Activated T-cell treated with anti-CD3 and anti-CD28 coated beads for 48 hours (primary cell): ENCODE data around the gene ZNF473.
"Not testable (repeated sequence)": the region's sequence is repeated elsewhere in the genome, so short reads cannot be mapped to it uniquely, and the experiment has no call there.

Experiments
- DNase-seq: peaks from one replicate; pipeline ENCODE4 v3.0.0-alpha.2; 2020; ENCODE audit warnings: low read depth

Gene ZNF473

GRCh38 chr19:50050406-50051227, 24.8 kb downstream of the ZNF473 start:
- peak; percentile 66 for DNase-seq

- not testable (repeated sequence) for DNase-seq
These were observed 25.6 kb downstream of the ZNF473 start for GRCh38 chr19:50051228-50051895.

GRCh38 chr19:50051964-50052363, 26.2 kb downstream of the ZNF473 start:
- DNase-seq, result no peak

DNA sequence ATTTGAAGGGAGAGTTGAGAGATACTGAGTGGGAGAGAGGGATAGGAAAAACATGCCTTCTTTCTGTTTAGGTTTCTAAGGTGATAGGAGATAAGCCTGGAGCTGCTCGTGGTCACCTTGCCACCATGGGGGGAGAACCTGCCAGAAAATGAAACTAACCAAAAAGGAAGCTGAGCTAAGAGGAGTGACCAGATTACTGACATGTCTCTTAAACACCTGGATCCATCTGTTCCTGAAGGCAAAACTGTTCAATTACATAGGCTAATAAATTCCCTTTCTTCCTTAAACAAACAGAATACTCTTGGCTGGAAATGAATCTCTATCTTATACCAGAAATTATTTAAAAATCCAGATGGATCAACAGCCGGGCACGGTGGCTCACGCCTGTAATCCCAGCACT, 27.3 kb downstream of the ZNF473 start:
- DNase-seq, result no peak

- no peak for DNase-seq
These were observed 32.6 kb downstream of the ZNF473 start for GRCh38 chr19:50058425-50058824.

DNA sequence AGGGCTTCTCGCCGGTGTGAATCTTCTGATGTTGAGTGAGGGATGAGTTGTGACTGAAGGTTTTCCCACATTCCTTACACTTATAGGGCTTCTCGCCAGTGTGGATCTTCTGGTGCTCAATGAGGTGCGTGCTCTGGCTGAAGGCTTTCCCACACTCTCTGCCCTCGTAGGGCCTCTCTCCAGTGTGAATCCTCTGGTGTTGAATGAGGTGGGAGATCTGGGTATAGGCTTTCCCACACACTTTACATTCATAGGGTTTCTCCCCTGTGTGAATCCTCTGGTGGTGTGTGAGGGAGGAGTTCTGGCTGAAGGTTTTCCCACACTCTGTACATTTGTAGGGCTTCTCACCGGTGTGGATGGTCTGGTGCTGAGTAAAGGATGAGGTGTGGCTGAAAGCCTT, 33.2 kb downstream of the ZNF473 start:
- DNase-seq, result no peak

DNA sequence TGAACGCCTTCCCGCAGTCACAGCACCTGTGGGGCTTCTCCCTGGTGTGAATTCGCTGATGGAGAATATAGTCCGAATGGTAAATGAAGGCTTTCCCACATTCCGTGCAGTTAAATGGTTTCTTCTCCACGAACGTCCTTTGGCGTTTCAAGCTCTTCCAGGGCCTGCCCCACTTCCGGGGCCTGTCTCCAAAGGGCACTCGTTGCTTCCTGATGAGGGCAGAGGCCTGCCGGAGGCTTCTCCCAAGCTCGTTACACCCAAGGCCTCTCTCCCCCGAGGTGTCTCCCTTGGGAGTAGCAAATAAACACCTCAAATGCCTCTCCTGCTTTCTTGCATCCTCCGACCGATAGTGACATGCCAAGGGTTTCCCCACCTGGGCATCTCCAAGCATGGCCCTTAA, 34.3 kb downstream of the ZNF473 start:
- DNase-seq, result no peak

- DNase-seq, result no peak
These were observed 35.8 kb downstream of the ZNF473 start for GRCh38 chr19:50061650-50062049.

- no peak for DNase-seq
These were observed 40.1 kb downstream of the ZNF473 start for GRCh38 chr19:50065938-50066337.

DNA sequence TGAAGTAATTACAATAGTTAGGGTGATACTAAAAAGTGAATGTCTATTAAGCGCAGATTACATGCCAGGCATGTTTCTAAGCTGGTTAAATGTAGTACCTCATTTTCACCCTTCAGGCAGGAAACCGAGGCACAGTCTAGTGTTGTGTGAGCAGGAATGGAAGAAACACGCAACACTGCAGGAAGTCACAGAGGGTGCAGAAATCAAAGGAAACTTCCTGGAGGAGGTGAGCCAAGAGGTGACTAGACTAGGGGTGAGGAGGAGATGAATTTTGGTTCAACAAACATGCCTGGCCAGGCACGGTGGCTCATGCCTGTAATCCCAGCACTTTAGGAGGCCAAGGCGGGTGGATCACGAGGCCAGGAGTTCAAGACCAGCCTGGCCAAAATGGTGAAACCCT, 41.8 kb downstream of the ZNF473 start:
- no peak for DNase-seq

- not testable (repeated sequence) for DNase-seq
These were observed 42.6 kb downstream of the ZNF473 start for GRCh38 chr19:50068382-50068781.

DNA sequence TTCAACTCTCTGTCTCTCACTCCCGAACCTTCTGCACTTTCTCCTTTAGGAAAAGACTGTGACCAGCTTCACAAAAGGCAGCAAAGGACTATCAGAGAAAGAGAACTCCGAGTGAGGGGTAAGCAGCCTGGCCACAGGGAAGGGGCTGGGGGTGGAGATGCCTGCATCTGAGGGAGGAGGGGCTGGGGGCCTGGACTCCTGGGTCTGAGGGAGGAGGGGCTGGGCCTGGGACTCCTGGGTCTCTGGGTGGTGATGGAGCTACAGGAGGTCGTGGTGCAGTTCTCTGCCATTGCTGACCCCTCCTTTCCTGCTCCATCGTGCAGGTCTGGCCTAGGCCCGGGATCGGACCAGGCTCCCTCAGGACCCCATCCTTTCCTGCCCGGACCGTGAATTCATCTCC, 49.3 kb downstream of the ZNF473 start:
- not testable (repeated sequence) for DNase-seq

DNA sequence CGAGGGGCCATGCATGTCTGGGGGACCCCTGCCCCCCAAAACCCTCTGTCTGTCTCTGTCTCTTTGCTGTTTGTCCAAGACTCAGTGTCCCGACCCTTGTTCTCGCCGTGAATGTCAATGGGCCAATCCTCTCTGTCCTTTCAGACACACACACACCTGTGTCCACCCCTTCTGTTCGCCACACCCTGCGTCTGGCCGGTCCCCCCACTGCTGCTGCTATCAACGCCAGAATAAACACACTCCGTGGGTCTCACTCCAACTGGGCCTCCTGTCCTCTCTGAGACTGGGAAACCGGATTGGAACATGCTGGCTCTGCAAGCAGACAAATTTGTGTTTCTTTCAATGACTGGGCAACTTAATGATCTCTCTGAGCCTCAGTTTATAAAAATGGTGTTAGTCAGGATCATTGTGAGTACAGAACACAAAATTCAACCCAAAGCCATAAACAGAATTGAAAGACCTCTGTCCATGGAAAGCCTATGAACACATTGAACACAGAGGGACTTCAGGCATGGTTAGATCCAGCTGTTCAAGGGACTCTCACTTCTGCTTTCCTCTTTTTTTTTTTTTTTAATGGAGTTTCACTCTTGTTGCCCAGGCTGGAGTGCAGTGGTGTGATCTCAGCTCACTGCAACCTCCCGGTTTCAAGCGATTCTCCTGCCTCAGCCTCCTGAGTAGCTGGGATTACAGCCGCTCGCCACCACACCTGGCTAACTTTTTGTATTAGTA, 50.0 kb downstream of the ZNF473 start:
- DNase-seq, result not testable (repeated sequence)

DNA sequence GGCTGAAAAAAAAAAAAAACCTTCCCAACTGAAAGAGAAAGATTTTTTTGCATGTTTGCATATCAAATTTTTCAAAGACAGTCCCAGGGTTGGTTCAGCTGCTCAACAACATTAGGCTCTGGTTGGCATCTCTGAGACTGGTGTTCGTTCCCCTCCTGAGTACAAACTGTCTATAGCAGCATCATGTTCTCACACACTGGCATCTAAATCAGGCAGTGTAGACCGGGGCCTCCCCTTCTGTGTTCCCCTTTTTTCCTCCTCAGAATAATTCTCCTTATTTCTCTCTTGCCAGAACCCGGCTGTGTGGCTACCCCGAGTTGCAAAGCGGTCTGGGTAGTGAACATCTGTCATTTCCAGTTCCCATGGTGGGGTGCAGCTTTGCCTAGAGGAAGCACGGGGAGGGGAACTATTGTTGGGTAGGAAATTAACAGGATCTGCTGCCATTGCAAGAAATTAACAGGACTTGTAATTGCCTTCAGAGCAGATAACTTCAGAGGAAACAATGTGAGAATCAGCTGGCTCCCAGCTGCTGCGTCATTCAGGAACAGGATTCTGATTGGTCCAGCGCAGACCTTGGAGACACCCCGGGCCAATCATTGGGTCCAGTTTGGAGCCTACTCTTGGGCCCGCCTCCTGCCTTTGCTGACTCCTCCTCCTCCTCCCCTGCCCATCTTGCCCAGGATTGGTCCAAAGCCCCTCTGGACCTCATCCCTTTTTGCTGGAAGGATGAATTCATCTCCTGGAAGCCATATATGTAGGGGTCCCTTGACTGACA, 51.0 kb downstream of the ZNF473 start:
- not testable (repeated sequence) for DNase-seq

DNA sequence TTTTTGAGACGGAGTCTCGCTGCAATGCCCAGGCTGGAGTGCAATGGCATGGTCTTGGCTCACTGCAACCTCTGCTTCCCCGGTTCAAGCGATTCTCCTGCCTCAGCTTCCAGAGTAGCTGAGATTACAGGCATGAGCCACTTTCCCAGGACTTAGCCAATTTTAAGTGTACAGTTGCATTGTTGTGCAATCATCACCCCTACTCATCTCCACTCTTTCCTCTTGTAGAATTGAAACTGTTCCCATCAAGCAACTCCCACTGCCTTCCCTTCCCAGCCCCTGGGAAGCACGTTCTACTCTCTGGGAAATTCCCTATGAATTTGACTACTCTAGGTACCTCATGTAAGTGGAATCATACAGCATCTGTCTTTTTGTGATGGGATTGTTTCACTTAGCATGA, 53.2 kb downstream of the ZNF473 start:
- not testable (repeated sequence) for DNase-seq

DNA sequence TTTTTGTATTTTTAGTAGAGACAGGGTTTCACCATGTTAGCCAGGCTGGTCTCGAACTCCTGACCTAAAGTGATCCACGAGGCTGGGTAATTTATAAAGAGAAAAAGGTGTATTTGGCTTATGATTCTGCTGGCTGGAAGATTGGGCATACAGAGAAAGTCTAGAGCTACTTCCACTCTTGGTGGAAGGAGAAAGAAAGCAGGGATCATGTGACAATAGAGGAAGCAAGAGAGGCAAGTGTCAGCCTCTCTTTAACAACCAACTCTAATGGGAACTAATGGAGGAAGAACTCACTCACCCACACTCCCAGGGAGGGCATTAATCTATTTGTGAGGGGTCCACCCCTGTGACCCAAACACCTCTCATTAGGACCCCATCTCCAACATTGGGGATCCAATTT, 58.6 kb downstream of the ZNF473 start:
- not testable (repeated sequence) for DNase-seq

DNA sequence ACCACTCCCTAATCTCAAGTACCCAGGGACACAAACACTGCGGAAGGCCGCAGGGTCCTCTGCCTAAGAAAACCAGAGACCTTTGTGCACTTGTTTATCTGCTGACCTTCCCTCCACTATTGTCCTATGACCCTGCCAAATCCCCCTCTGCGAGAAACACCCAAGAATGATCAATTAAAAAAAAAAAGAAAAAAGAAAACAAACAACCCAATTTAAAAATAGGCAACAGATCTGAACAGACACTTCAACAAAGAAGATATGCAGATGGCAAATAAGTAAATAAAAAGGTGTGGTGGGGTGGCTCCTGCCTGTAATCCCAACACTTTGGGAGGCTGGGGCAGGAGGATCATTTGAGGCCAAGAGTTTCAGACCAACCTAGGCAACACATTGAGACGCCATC, 61.3 kb downstream of the ZNF473 start:
- not testable (repeated sequence) for DNase-seq

GRCh38 chr19:50090706-50091105, 64.9 kb downstream of the ZNF473 start:
- DNase-seq, result peak; percentile 37

DNA sequence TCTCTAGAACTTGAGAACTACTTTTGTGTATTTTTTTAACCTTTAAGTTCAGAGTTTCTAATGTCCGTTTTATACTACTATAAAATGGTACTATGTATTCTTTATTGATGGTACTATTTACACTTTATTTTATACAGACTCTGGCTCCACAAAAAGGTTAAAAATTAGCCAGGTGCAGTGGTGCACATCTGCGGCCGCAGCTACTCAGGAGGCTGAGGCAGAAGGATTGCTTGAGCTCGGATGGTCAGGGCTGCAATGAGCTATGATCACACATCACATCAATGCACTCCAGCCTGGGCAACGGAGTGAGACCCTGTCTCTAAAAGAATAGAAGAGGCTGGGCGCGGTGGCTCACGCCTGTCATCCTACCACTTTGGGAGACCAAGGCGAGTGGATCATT, 66.0 kb downstream of the ZNF473 start:
- not testable (repeated sequence) for DNase-seq

GRCh38 chr19:50092597-50092996, 66.8 kb downstream of the ZNF473 start:
- not testable (repeated sequence) for DNase-seq

DNA sequence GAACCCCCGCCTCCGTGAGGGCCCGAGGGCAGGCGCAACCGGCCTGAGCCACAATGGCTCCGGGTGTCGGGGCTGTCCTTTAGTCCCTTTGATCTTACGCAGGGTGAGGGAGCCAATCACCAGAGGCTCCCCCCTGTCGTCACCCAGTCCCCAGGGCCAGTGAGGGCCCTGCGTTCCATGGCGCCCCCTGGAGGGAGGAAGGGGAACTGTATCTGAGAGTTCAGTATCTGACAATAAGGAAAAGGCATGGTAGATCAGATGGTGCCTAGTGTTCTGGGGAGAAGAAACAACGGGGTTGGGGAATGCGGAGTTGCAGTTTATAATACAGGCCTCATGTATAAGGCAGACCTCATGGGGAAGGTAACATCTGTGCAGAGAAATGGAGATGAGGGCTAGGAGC, 72.1 kb downstream of the ZNF473 start:
- DNase-seq, result not testable (repeated sequence)

DNA sequence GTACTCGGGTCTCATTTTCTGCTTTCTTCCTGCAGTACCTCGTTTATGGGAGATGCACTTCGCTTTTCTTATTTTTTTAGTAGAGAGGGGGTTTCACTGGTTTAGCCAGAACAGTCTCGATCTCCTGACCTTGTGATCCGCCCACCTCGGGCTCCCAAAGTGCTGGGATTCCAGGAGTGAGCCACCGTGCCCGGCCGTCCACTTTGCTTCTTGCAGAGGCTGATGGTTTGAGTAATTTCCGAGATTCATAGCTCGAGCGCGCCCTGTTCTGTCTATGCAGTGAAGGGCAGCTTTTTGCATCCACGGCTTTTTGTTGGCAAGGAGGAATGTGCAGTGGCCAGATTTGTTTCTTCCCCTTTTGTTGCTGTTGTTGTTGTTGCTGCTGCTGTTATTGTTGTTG, 73.1 kb downstream of the ZNF473 start:
- DNase-seq, result not testable (repeated sequence)
